Effector memory CD8-positive, alpha-beta T cell (primary cell): ENCODE measurements around the gene SOAT2.

Experiments
- ATAC-seq: fragments of 150-1000 bp; cut with Tn5 transposase; replicated peaks from 2 replicates; pipeline ENCODE4 v1.10.0; 2021; ENCODE audit warnings: mild to moderate bottlenecking, moderate library complexity
- DNase-seq, 3 experiments: peaks; one replicate each; pipeline ENCODE4 v3.0.0; 2021
- H3K27ac Mint-ChIP-seq, 2 donors: one replicate each; pipeline ENCODE4 v1.8.0; 2022; ENCODE audit warnings: mild to moderate bottlenecking in 2 of 2, mixed read lengths in 2 of 2, moderate library complexity in 2 of 2
- H3K27me3 Mint-ChIP-seq, 2 donors: one replicate each; pipeline ENCODE4 v1.8.0; 2022; ENCODE audit warnings: mixed read lengths in 2 of 2
- H3K36me3 Mint-ChIP-seq: one replicate; pipeline ENCODE4 v1.8.0; 2022; ENCODE audit warnings: mild to moderate bottlenecking, moderate library complexity, mixed read lengths; ENCODE audit not compliant: insufficient read depth
- H3K4me1 Mint-ChIP-seq, 2 donors: one replicate each; pipeline ENCODE4 v1.8.0; 2022; ENCODE audit warnings: low read depth in 2 of 2, mixed read lengths in 2 of 2
- H3K4me3 Mint-ChIP-seq, 2 donors: one replicate each; pipeline ENCODE4 v1.8.0; 2022; ENCODE audit warnings: mild to moderate bottlenecking in 2 of 2, mixed read lengths in 2 of 2, moderate library complexity in 2 of 2
- H3K9me3 Mint-ChIP-seq, 2 donors: one replicate each; pipeline ENCODE4 v1.8.0; 2022; ENCODE audit warnings: mixed read lengths in 2 of 2

Gene SOAT2

GRCh38 chr12:53171725-53172329 is 68.5 kb downstream of the SOAT2 start:
- Mint-ChIP-seq H3K27ac (no peak overlapping the region), H3K36me3 (no peaks in the 10 kb centered on the region), H3K4me3 (no peak overlapping the region), H3K9me3 (no peaks in the 10 kb centered on the region), H3K4me1 (no peaks in the 10 kb centered on the region), H3K27me3 (no peaks in the 10 kb centered on the region)
- ATAC-seq (no peak), DNase-seq (no peak)

GRCh38 chr12:53172352-53172751 is 69.1 kb downstream of the SOAT2 start:
- H3K36me3 Mint-ChIP-seq, result no peaks in the 10 kb centered on the region
- H3K9me3 Mint-ChIP-seq, result no peaks in the 10 kb centered on the region
- no peaks in the 10 kb centered on the region for H3K4me1 Mint-ChIP-seq
- H3K4me3 Mint-ChIP-seq, result no peak overlapping the region
- H3K27ac Mint-ChIP-seq, result peak overlapping the region in 1 of 2 donors; percentile 51
- ATAC-seq, result no peak
- no peak for DNase-seq
- no peaks in the 10 kb centered on the region for H3K27me3 Mint-ChIP-seq

GRCh38 chr12:53173085-53173715 is 69.9 kb downstream of the SOAT2 start:
- ATAC-seq (no peak), DNase-seq (no peak)
- Mint-ChIP-seq H3K4me1 (no peaks in the 10 kb centered on the region), H3K27me3 (no peaks in the 10 kb centered on the region), H3K27ac (no peak overlapping the region), H3K36me3 (no peaks in the 10 kb centered on the region), H3K4me3 (no peak overlapping the region), H3K9me3 (no peaks in the 10 kb centered on the region)
